K562 (cell line): Measurements from ENCODE around the gene HS3ST3A1.

Experiments
- ATF1 ChIP-seq, 2 experiments: fragments of 450-650 bp in 1 of 2; IDR thresholded peaks; 2 replicates each; pipeline ENCODE4 v1.6.1; 2016; ENCODE audit warnings: missing compliant biosample characterization in 1 of 2, missing genetic modification characterization in 1 of 2
- CC2D1A ChIP-seq: fragments of 450-650 bp; IDR thresholded peaks from 2 replicates; pipeline ENCODE4 v1.6.1; 2017; ENCODE audit warnings: mild to moderate bottlenecking
- CREM ChIP-seq: IDR thresholded peaks from 2 replicates; pipeline ENCODE4 v1.6.1; 2014; ENCODE audit warnings: antibody characterized with exemption, low read depth
- EP300 ChIP-seq: IDR thresholded peaks from 2 replicates; pipeline ENCODE4 v1.6.1; 2012; ENCODE audit warnings: low read length, improper control_type of control experiment
- EZH2 ChIP-seq: IDR thresholded peaks from 2 replicates; pipeline ENCODE4 v1.6.1; 2012; ENCODE audit warnings: low read depth, mild to moderate bottlenecking, inconsistent platforms, low read length, borderline replicate concordance
- FOXJ3 ChIP-seq: sonication (generic); formaldehyde crosslinking; IDR thresholded peaks from 2 replicates; pipeline ENCODE4 v1.4.0; 2020; ENCODE audit warnings: mild to moderate bottlenecking, missing genetic modification reagents
- HDAC2 ChIP-seq: fragments of 450-650 bp; IDR thresholded peaks from 2 replicates; pipeline ENCODE4 v1.6.1; 2016; ENCODE audit warnings: mild to moderate bottlenecking
- KAT7 ChIP-seq: sonication (generic); formaldehyde crosslinking; IDR thresholded peaks from 2 replicates; pipeline ENCODE4 v1.8.0; 2022; ENCODE audit warnings: missing genetic modification reagents, mild to moderate bottlenecking, borderline replicate concordance
- SMARCA5 ChIP-seq: fragments of 450-650 bp; IDR thresholded peaks from 2 replicates; pipeline ENCODE4 v1.6.1; 2016
- YY1 ChIP-seq, 3 experiments: IDR thresholded peaks; 2 replicates each; pipeline ENCODE4 v1.6.1; 2011; ENCODE audit warnings: low read length in 2 of 3, mild to moderate bottlenecking in 2 of 3, moderate library complexity in 2 of 3, borderline replicate concordance in 1 of 3, control low read depth in 1 of 3, low read depth in 1 of 3; ENCODE audit not compliant: insufficient read depth in 3 of 3, insufficient replicate concordance in 2 of 3, control insufficient read depth in 1 of 3, insufficient read length in 1 of 3; ENCODE audit errors: extremely low read depth in 1 of 3
- ZNF121 ChIP-seq: sonication (generic); formaldehyde crosslinking; conservative IDR thresholded peaks from 2 replicates; pipeline ENCODE4 v1.8.0; 2022; ENCODE audit warnings: missing genetic modification reagents
- TF ChIP-seq, protein P1 (sequence below): fragments of 450-650 bp; IDR thresholded peaks from 2 replicates; pipeline ENCODE4 v1.6.1; 2017; ENCODE audit warnings: antibody characterized with exemption, mild to moderate bottlenecking
- TF ChIP-seq, protein P2 (sequence below): sonication (generic); formaldehyde crosslinking; IDR thresholded peaks from 2 replicates; pipeline ENCODE4 v1.5.0; 2020; ENCODE audit warnings: missing genetic modification reagents
- TF ChIP-seq, protein P3 (sequence below), 3 experiments: IDR thresholded peaks in 2 of 3; conservative IDR thresholded peaks in 1 of 3; 2 replicates each; pipeline ENCODE4 v1.5.1; 2011 to 2012; ENCODE audit warnings: low read length in 3 of 3, mild to moderate bottlenecking in 3 of 3, control low read depth in 2 of 3, improper control_type of control experiment in 1 of 3, inconsistent platforms in 1 of 3, low read depth in 1 of 3, mixed read lengths in 1 of 3, moderate library complexity in 1 of 3; ENCODE audit not compliant: insufficient read depth in 2 of 3

- TF ChIP-seq EZH2 (no peak), ZNF121 (CRISPR knock-in tag) (no peak), EP300 (no peak), CREM (no peak), SMARCA5 (no peak), HDAC2 (no peak), FOXJ3 (CRISPR knock-in tag) (no peak), KAT7 (CRISPR knock-in tag) (no peak), ATF1 (CRISPR knock-in tag; IDR thresholded peaks at IDR 0.05) (no peak), ATF1 (tag; IDR thresholded peaks at IDR 0.05) (no peak), YY1 (IDR thresholded peaks at IDR 0.05; ENCODE audit: borderline replicate concordance in 1 of 3, control insufficient read depth in 1 of 3, extremely low read depth in 1 of 3, insufficient read depth in 3 of 3, insufficient read length in 1 of 3, insufficient replicate concordance in 2 of 3, low read depth in 1 of 3, low read length in 2 of 3) (no peak), CC2D1A (no peak)
- TF ChIP-seq, protein P1, sequence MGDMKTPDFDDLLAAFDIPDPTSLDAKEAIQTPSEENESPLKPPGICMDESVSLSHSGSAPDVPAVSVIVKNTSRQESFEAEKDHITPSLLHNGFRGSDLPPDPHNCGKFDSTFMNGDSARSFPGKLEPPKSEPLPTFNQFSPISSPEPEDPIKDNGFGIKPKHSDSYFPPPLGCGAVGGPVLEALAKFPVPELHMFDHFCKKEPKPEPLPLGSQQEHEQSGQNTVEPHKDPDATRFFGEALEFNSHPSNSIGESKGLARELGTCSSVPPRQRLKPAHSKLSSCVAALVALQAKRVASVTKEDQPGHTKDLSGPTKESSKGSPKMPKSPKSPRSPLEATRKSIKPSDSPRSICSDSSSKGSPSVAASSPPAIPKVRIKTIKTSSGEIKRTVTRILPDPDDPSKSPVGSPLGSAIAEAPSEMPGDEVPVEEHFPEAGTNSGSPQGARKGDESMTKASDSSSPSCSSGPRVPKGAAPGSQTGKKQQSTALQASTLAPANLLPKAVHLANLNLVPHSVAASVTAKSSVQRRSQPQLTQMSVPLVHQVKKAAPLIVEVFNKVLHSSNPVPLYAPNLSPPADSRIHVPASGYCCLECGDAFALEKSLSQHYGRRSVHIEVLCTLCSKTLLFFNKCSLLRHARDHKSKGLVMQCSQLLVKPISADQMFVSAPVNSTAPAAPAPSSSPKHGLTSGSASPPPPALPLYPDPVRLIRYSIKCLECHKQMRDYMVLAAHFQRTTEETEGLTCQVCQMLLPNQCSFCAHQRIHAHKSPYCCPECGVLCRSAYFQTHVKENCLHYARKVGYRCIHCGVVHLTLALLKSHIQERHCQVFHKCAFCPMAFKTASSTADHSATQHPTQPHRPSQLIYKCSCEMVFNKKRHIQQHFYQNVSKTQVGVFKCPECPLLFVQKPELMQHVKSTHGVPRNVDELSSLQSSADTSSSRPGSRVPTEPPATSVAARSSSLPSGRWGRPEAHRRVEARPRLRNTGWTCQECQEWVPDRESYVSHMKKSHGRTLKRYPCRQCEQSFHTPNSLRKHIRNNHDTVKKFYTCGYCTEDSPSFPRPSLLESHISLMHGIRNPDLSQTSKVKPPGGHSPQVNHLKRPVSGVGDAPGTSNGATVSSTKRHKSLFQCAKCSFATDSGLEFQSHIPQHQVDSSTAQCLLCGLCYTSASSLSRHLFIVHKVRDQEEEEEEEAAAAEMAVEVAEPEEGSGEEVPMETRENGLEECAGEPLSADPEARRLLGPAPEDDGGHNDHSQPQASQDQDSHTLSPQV = no peak
- TF ChIP-seq, protein P2, sequence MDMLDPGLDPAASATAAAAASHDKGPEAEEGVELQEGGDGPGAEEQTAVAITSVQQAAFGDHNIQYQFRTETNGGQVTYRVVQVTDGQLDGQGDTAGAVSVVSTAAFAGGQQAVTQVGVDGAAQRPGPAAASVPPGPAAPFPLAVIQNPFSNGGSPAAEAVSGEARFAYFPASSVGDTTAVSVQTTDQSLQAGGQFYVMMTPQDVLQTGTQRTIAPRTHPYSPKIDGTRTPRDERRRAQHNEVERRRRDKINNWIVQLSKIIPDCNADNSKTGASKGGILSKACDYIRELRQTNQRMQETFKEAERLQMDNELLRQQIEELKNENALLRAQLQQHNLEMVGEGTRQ (CRISPR knock-in tag) = no peak
- TF ChIP-seq, protein P3, sequence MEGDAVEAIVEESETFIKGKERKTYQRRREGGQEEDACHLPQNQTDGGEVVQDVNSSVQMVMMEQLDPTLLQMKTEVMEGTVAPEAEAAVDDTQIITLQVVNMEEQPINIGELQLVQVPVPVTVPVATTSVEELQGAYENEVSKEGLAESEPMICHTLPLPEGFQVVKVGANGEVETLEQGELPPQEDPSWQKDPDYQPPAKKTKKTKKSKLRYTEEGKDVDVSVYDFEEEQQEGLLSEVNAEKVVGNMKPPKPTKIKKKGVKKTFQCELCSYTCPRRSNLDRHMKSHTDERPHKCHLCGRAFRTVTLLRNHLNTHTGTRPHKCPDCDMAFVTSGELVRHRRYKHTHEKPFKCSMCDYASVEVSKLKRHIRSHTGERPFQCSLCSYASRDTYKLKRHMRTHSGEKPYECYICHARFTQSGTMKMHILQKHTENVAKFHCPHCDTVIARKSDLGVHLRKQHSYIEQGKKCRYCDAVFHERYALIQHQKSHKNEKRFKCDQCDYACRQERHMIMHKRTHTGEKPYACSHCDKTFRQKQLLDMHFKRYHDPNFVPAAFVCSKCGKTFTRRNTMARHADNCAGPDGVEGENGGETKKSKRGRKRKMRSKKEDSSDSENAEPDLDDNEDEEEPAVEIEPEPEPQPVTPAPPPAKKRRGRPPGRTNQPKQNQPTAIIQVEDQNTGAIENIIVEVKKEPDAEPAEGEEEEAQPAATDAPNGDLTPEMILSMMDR (IDR thresholded peaks at IDR 0.05 in 2 of 3, conservative IDR thresholded peaks at IDR 0.05 in 1 of 3; ENCODE audit: insufficient read depth in 2 of 3, low read depth in 1 of 3, low read length in 3 of 3) = no peak
Measured at GRCh38 chr17:13491916-13492736, 109.6 kb downstream of the HS3ST3A1 start.
